Erythroblast (primary cell): ENCODE measurements around the gene NCOA4.
A peak's percentile ranks its signal among the peaks of the same experiment; 100 is the strongest.

ENCODE experiments used
- DNase-seq, 2 experiments: peaks; one replicate each; lab custom pipeline; 2025; lab: John Stamatoyannopoulos, UW
- GATA1 ChIP-seq: IDR thresholded peaks from 2 replicates; pipeline ENCODE4 v1.6.1; 2011; ENCODE audit warnings: low read depth, mild to moderate bottlenecking, control low read depth, low read length, moderate library complexity
- POLR2A ChIP-seq: IDR thresholded peaks from 2 replicates; pipeline ENCODE4 v1.6.1; 2011; ENCODE audit warnings: mild to moderate bottlenecking, low read length

Gene NCOA4

GRCh38 chr10:46019569-46020343, 10.7 kb downstream of the NCOA4 start:
- DNase-seq, result peak; percentile 75 to 85
- TF ChIP-seq POLR2A, result no peak
- TF ChIP-seq GATA1, result no peak

GRCh38 chr10:46019177-46019528, 11.3 kb downstream of the NCOA4 start:
- TF ChIP-seq POLR2A (no peak), GATA1 (no peak)
- DNase-seq, result no peak

GRCh38 chr10:46018453-46019176, 11.8 kb downstream of the NCOA4 start:
- peak; percentile 84 to 87 for DNase-seq
- peak; percentile 39 for TF ChIP-seq POLR2A
- TF ChIP-seq GATA1, result peak; percentile 10

GRCh38 chr10:46017733-46018132, 12.7 kb downstream of the NCOA4 start:
- TF ChIP-seq GATA1 (no peak), POLR2A (no peak)
- peak in 1 of 2 experiments; percentile 63 for DNase-seq

GRCh38 chr10:46016811-46017210, 13.6 kb downstream of the NCOA4 start:
- TF ChIP-seq GATA1, result no peak
- no peak for TF ChIP-seq POLR2A
- DNase-seq, result no peak

- TF ChIP-seq POLR2A (no peak), GATA1 (no peak)
- no peak for DNase-seq
Measured at GRCh38 chr10:46016190-46016589, 14.2 kb downstream of the NCOA4 start.

- peak in 1 of 2 experiments; percentile 17 for DNase-seq
- no peak for TF ChIP-seq POLR2A
- TF ChIP-seq GATA1, result no peak
Measured at GRCh38 chr10:46014683-46015405, 15.6 kb downstream of the NCOA4 start.

GRCh38 chr10:46014206-46014605, 16.2 kb downstream of the NCOA4 start:
- peak in 1 of 2 experiments; percentile 59 for DNase-seq
- TF ChIP-seq GATA1, result no peak
- TF ChIP-seq POLR2A, result no peak

GRCh38 chr10:46012746-46013145, 17.7 kb downstream of the NCOA4 start:
- DNase-seq, result no peak
- TF ChIP-seq GATA1 (no peak), POLR2A (no peak)

GRCh38 chr10:46006219-46006618, 24.2 kb downstream of the NCOA4 start:
- DNase-seq, result peak; percentile 66 to 75

GRCh38 chr10:46005383-46005782, 25.0 kb downstream of the NCOA4 start:
- TF ChIP-seq POLR2A (no peak), GATA1 (no peak)
- no peak for DNase-seq

More at GRCh38 chr10:46006219-46006618, 24.2 kb downstream of the NCOA4 start:
- TF ChIP-seq GATA1, result no peak
- TF ChIP-seq POLR2A, result no peak

GRCh38 chr10:46004963-46005362, 25.5 kb downstream of the NCOA4 start:
- no peak for DNase-seq
- TF ChIP-seq GATA1 (no peak), POLR2A (no peak)

GRCh38 chr10:46002916-46003693, 27.3 kb downstream of the NCOA4 start:
- peak in 1 of 2 experiments; percentile 57 for DNase-seq

GRCh38 chr10:46002189-46002687, 28.2 kb downstream of the NCOA4 start:
- DNase-seq, result peak in 1 of 2 experiments; percentile 67

More at GRCh38 chr10:46002916-46003693, 27.3 kb downstream of the NCOA4 start:
- TF ChIP-seq GATA1, result no peak
